Gastroesophageal sphincter (tissue), 4 donors: ENCODE data around the gene DCLK1. TPM values are rescaled to one million over a fixed set of nuclear protein-coding genes. Genes with fewer than 3 reads are reported as not detected.

ENCODE experiments used
- ATAC-seq: fragments of 150-250 bp; one replicate; pipeline ENCODE4 v1.9.1; 2016; ENCODE audit warnings: mild to moderate bottlenecking, moderate library complexity
- H3K27ac ChIP-seq, 4 donors: fragments of 200-600 bp; sonication (generic) in 3 of 4; 1 replicate in 3 of 4; 2 replicates in 1 of 4; pipeline ENCODE4 v1.5.1; 2016 to 2019
- H3K27me3 ChIP-seq: fragments of 200-600 bp; sonication (generic); one replicate; pipeline ENCODE4 v1.5.1; 2019
- H3K36me3 ChIP-seq, 2 donors: fragments of 200-600 bp; sonication (generic); one replicate each; pipeline ENCODE4 v1.5.1; 2019; ENCODE audit warnings: control low read depth in 1 of 2
- H3K4me1 ChIP-seq, 3 donors: fragments of 200-600 bp; sonication (generic); 1 replicate in 2 of 3; 2 replicates in 1 of 3; pipeline ENCODE4 v1.5.1; 2016 to 2019; ENCODE audit warnings: control low read depth in 2 of 3
- H3K4me3 ChIP-seq, 2 donors: fragments of 200-600 bp; sonication (generic); one replicate each; pipeline ENCODE4 v1.5.1; 2019; ENCODE audit warnings: mild to moderate bottlenecking in 1 of 2, moderate library complexity in 1 of 2
- H3K9me3 ChIP-seq, 3 donors: fragments of 200-600 bp; sonication (generic); one replicate each; pipeline ENCODE4 v1.5.1; 2017 to 2019; ENCODE audit warnings: control low read depth in 2 of 3
- EP300 ChIP-seq: sonication (generic); formaldehyde crosslinking; IDR thresholded peaks from one replicate; pipeline ENCODE4 v1.6.1; 2017; ENCODE audit warnings: antibody characterized with exemption, mild to moderate bottlenecking
- POLR2A ChIP-seq, 2 donors: fragments of 450-650 bp; IDR thresholded peaks; one replicate each; pipeline ENCODE4 v1.6.1; 2017; ENCODE audit warnings: antibody characterized with exemption in 2 of 2, mild to moderate bottlenecking in 2 of 2, moderate library complexity in 1 of 2
- POLR2AphosphoS5 ChIP-seq: sonication (generic); formaldehyde crosslinking; IDR thresholded peaks from one replicate; pipeline ENCODE4 v1.6.1; 2017; ENCODE audit warnings: antibody characterized with exemption
- WGBS, 2 donors: methylation state at CpG; one replicate each; pipeline ENCODE4 v1.1.5; 2018; ENCODE audit warnings: low coverage in 1 of 2; 5-methylcytosine and 5-hydroxymethylcytosine counted together
- total RNA-seq, 4 donors: library from RNA; depleted of rRNA; stranded (reverse); fragments of >200 nt; gene quantifications; one replicate each; pipeline ENCODE4 v1.1.0, GENCODE V29; 2016
- TF ChIP-seq, protein P1 (sequence below), 4 experiments: fragments of 200-600 bp in 2 of 4; fragments of 450-650 bp in 2 of 4; sonication (generic) in 1 of 4; IDR thresholded peaks; one replicate each; pipeline ENCODE4 v1.5.1; 2017 to 2019; ENCODE audit warnings: antibody characterized with exemption in 4 of 4, mild to moderate bottlenecking in 2 of 4, moderate library complexity in 2 of 4

Gene DCLK1
- total RNA-seq, 4 donors from 2014 or later = 26.9 to 68.3 (median 30.3) TPM

GRCh38 chr13:35892837-35893814, 238.1 kb downstream of the DCLK1 start:
- H3K9me3 ChIP-seq = no peaks in the 10 kb centered on the region
- H3K27me3 ChIP-seq = no peaks in the 10 kb centered on the region
- WGBS, 2 donors = 77 to 88% methylated on average over 1 to 6 of the region's 6 CpGs
- no peaks in the 10 kb centered on the region for H3K36me3 ChIP-seq
- no peak for ATAC-seq
- no peak overlapping the region for H3K27ac ChIP-seq
- TF ChIP-seq POLR2A (IDR thresholded peaks at IDR 0.05) (no peak), EP300 (no peak), POLR2AphosphoS5 (no peak)
- TF ChIP-seq, protein P1, sequence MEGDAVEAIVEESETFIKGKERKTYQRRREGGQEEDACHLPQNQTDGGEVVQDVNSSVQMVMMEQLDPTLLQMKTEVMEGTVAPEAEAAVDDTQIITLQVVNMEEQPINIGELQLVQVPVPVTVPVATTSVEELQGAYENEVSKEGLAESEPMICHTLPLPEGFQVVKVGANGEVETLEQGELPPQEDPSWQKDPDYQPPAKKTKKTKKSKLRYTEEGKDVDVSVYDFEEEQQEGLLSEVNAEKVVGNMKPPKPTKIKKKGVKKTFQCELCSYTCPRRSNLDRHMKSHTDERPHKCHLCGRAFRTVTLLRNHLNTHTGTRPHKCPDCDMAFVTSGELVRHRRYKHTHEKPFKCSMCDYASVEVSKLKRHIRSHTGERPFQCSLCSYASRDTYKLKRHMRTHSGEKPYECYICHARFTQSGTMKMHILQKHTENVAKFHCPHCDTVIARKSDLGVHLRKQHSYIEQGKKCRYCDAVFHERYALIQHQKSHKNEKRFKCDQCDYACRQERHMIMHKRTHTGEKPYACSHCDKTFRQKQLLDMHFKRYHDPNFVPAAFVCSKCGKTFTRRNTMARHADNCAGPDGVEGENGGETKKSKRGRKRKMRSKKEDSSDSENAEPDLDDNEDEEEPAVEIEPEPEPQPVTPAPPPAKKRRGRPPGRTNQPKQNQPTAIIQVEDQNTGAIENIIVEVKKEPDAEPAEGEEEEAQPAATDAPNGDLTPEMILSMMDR (IDR thresholded peaks at IDR 0.05) = no peak
- no peak overlapping the region for H3K4me3 ChIP-seq
- H3K4me1 ChIP-seq = peaks cover 0 to 15% (median 4%) of the 10 kb centered on the region in 3 donors

DNA sequence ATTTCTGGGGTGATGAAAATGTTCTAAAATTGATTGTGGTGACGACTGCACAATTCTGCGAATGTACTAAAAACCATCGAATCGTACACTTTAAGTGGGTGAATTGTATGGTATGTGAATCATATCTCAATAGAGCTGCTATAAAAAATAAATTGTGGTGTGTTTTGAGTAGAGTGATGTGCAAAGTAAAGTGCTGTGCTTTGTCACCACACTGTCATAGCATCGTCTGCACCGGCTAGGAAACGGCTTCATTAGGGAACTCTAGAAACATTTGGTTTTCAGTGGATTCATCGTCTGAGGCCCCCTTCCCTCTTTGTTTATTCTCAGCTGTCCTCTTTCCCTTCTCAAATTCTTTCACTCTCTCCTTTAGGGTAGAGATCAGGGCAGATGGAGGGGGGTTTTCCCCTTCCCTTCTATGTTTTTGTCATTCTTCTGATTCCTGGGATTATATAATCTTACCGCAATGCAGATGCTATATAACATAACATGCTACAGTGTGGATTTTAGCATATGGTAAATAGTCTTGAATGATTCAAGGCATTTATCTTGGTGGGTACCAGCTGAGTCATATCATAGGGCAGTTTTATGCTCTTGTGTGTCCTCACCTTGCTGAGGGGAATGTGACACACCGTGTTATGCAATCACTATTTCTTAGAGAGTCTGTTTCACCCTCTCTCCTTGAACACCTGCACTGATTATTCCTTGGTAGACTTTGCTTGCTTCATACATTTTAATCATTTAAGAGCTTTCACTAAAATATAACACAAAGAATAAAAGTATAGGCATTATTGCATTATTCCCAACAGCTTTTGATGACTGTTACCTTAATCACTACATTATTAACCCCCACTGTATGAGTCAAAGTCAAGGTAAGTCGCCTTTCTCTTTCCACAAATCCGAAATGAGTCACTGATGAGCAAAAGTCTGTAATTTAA, 239.4 kb downstream of the DCLK1 start:
- Histone ChIP-seq H3K9me3 (no peaks in the 10 kb centered on the region), H3K27me3 (no peaks in the 10 kb centered on the region), H3K27ac (no peak overlapping the region), H3K4me3 (no peak overlapping the region), H3K36me3 (no peaks in the 10 kb centered on the region), H3K4me1 (peaks cover 0 to 23% (median 4%) of the 10 kb centered on the region in 3 donors)
- TF ChIP-seq POLR2A (IDR thresholded peaks at IDR 0.05) (no peak), POLR2AphosphoS5 (no peak), EP300 (no peak)
- TF ChIP-seq, protein P1 (IDR thresholded peaks at IDR 0.05) = no peak
- ATAC-seq = no peak
- whole genome bisulfite sequencing, 2 donors = 76 to 83% methylated on average over 12 of the region's 12 CpGs

DNA sequence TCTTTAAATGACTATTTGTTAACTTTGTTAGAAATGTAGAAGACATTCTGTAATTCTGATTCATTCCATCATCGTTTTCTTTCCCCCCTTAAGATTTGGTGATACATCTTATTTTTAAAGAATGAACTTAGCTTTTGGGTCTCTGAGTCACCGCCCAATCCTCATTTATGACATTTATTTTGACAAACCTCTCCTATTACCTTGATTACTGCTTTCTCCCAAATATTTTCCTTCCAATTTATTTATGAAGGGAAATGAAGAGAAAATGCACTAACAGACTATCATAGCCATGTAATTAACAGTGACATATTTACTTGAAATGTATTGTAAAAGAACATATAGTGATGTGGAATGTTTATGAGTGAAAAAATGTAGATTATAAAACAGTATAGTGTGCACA, 241.6 kb downstream of the DCLK1 start:
- TF ChIP-seq, protein P1 (IDR thresholded peaks at IDR 0.05) = no peak
- TF ChIP-seq EP300 = no peak
- no peak for TF ChIP-seq POLR2A (IDR thresholded peaks at IDR 0.05)
- no peak for TF ChIP-seq POLR2AphosphoS5
- no peaks in the 10 kb centered on the region for H3K27me3 ChIP-seq
- no peak overlapping the region for H3K4me3 ChIP-seq
- ATAC-seq = no peak
- H3K27ac ChIP-seq = peak overlapping the region in 1 of 4 donors; percentile 10
- WGBS, 2 donors = 58 to 67% methylated on average over 2 of the region's 2 CpGs
- no peaks in the 10 kb centered on the region for H3K9me3 ChIP-seq
- H3K4me1 ChIP-seq = peaks cover 0 to 23% (median 4%) of the 10 kb centered on the region in 3 donors
- H3K36me3 ChIP-seq = no peaks in the 10 kb centered on the region

GRCh38 chr13:35888981-35889380, 242.2 kb downstream of the DCLK1 start:
- no peak for TF ChIP-seq POLR2AphosphoS5
- TF ChIP-seq EP300 = no peak
- no peak for ATAC-seq
- H3K4me3 ChIP-seq = no peak overlapping the region
- H3K27ac ChIP-seq = peak overlapping the region in 1 of 4 donors; percentile 10
- H3K27me3 ChIP-seq = no peaks in the 10 kb centered on the region
- peaks cover 0 to 23% (median 4%) of the 10 kb centered on the region in 3 donors for H3K4me1 ChIP-seq
- WGBS, 2 donors = 42 to 43% methylated on average over 2 of the region's 2 CpGs
- H3K36me3 ChIP-seq = no peaks in the 10 kb centered on the region
- no peaks in the 10 kb centered on the region for H3K9me3 ChIP-seq

DNA sequence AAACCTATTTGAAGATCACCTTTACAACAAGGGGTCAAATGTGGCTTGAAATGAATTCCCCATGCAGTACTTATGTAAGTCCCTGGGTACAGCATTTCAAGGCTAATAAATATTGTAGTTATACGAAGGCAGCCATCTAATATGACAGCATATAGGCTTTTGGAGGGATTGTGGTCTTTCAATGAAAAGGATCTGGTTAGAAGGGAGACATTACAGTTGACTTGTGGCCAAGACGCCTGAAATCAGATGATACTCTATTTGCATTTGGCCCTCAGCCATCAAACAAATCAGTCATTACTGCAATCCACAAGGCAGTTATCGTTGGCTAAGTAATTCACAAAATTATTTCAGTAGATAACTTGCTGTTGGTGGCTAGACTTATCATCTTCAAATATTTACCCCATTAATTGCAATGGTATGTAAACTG, 242.7 kb downstream of the DCLK1 start:
- TF ChIP-seq EP300 (no peak), POLR2A (IDR thresholded peaks at IDR 0.05) (no peak), POLR2AphosphoS5 (no peak)
- TF ChIP-seq, protein P1 (IDR thresholded peaks at IDR 0.05) = no peak
- Histone ChIP-seq H3K27me3 (no peaks in the 10 kb centered on the region), H3K36me3 (no peaks in the 10 kb centered on the region), H3K4me3 (no peak overlapping the region), H3K9me3 (no peaks in the 10 kb centered on the region), H3K27ac (no peak overlapping the region), H3K4me1 (peaks cover 0 to 23% (median 4%) of the 10 kb centered on the region in 3 donors)
- 20 to 29% methylated on average over 3 of the region's 3 CpGs for WGBS, 2 donors
- no peak for ATAC-seq
